Duodenal mucosa (tissue), 2 donors: ENCODE results near the gene ST6GAL2.

Experiments used
- H3K27ac ChIP-seq: one replicate; pipeline ENCODE4 v1.7.0; 2013; ENCODE audit warnings: low read depth, low read length
- H3K27me3 ChIP-seq, 2 donors: one replicate each; pipeline ENCODE4 v1.7.0; 2013; ENCODE audit warnings: low read length in 2 of 2, control low read depth in 1 of 2; ENCODE audit not compliant: insufficient read depth in 2 of 2, control insufficient read depth in 1 of 2
- H3K36me3 ChIP-seq, 2 donors: one replicate each; pipeline ENCODE4 v1.7.0; 2013; ENCODE audit warnings: low read length in 2 of 2, control low read depth in 1 of 2; ENCODE audit not compliant: insufficient read depth in 2 of 2, control insufficient read depth in 1 of 2
- H3K4me1 ChIP-seq, 2 donors: one replicate each; pipeline ENCODE4 v1.7.0; 2013; ENCODE audit warnings: low read length in 2 of 2, control low read depth in 1 of 2; ENCODE audit not compliant: insufficient read depth in 2 of 2, control insufficient read depth in 1 of 2
- H3K4me3 ChIP-seq, 2 donors: one replicate each; pipeline ENCODE4 v1.7.0; 2013; ENCODE audit warnings: low read length in 2 of 2, low read depth in 1 of 2
- H3K9ac ChIP-seq, 2 donors: one replicate each; pipeline ENCODE4 v1.7.0; 2013; ENCODE audit warnings: low read length in 2 of 2, low read depth in 1 of 2
- H3K9me3 ChIP-seq, 2 donors: one replicate each; pipeline ENCODE4 v1.7.0; 2013; ENCODE audit warnings: low read length in 2 of 2, control low read depth in 1 of 2; ENCODE audit not compliant: control insufficient read depth in 1 of 2

ST6GAL2 gene

DNA sequence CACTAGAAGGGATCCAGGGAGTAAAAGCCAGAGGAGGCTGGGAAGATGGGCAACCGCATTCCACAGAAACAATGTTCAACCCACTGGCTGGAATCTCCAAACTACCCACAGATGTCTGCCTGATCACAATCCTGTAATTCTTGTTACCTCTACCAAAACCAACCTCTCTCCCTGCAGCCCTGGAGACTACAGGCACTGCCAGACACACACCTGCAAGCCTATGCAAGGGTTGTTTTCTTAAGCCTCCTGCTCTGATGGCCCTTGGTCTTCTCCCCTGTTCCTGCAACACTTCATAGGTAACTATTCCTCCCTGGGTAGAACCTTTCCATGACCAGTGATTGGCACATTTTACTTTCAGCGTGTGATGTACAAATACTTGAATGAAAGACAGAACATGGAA is 21.9 kb downstream of the ST6GAL2 start:
- Histone ChIP-seq H3K9ac (no peak overlapping the region), H3K4me1 (no peaks in the 10 kb centered on the region), H3K27me3 (no peaks in the 10 kb centered on the region), H3K36me3 (no peaks in the 10 kb centered on the region), H3K4me3 (no peak overlapping the region), H3K9me3 (no peaks in the 10 kb centered on the region), H3K27ac (no peak overlapping the region)

DNA sequence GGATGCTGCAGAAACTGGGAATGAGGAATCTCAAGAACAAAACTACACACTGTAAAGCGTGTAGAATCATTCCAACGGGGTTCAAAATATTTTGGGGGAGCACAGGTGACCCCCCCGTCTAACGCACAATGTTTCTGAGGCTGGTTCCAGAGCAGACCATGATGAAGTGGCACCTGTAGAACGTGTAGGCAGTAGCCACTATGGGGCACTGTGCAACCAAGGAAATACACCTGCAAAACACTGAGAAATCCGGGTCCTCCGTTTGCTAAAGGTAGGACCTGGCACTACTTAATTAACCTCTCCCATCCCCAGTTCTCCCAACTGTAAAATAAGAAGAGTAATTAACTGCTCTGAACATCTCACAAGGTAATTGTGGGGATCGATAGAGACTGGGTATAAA is 22.6 kb downstream of the ST6GAL2 start:
- H3K27ac ChIP-seq = no peak overlapping the region
- H3K36me3 ChIP-seq = no peaks in the 10 kb centered on the region
- H3K9ac ChIP-seq = no peak overlapping the region
- no peak overlapping the region for H3K4me3 ChIP-seq
- H3K9me3 ChIP-seq = no peaks in the 10 kb centered on the region
- H3K27me3 ChIP-seq = no peaks in the 10 kb centered on the region
- H3K4me1 ChIP-seq = no peaks in the 10 kb centered on the region

DNA sequence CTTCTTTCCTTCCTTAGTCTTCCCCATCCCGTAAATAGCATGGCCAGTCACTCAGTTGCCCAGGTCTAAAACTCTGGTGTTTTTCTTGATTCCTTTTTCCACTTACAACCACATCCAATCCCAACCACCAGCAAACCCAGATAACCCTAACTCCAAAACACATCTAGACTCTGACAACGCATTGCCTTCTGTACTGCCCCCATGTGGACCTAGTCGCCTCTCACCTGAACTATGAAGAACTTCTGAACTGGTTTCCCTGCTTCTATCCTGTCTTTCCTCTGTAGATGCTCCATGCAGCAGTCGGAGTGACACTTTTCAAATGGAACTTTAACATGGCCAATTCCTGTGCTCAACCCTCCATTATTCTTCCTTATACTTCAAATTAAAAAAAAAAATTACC is 26.5 kb downstream of the ST6GAL2 start:
- no peaks in the 10 kb centered on the region for H3K9me3 ChIP-seq
- H3K27me3 ChIP-seq = no peaks in the 10 kb centered on the region
- no peak overlapping the region for H3K27ac ChIP-seq
- no peak overlapping the region for H3K4me3 ChIP-seq
- H3K9ac ChIP-seq = no peak overlapping the region
- no peaks in the 10 kb centered on the region for H3K36me3 ChIP-seq
- no peaks in the 10 kb centered on the region for H3K4me1 ChIP-seq

DNA sequence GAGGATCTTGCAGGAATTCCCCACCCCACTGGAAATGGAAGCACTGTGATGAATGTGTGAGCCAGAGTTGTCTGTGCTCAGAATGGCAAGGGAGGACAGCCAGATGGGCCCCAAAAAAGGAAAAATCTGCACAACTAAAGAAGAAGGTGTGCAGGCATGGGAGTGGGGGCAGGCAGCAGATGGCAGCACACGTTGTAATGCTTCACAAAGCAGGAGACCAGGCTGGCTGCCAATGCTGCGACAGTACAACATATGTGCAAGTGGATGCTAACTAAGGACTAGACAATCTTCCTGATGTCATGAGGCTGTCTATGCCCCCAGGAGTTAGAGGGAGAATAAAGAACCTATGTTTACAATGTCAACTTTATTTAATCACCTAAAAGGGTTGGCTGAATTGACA is 27.2 kb downstream of the ST6GAL2 start:
- no peaks in the 10 kb centered on the region for H3K9me3 ChIP-seq
- H3K27me3 ChIP-seq = no peaks in the 10 kb centered on the region
- no peak overlapping the region for H3K27ac ChIP-seq
- no peak overlapping the region for H3K9ac ChIP-seq
- H3K4me1 ChIP-seq = no peaks in the 10 kb centered on the region
- no peak overlapping the region for H3K4me3 ChIP-seq
- no peaks in the 10 kb centered on the region for H3K36me3 ChIP-seq

DNA sequence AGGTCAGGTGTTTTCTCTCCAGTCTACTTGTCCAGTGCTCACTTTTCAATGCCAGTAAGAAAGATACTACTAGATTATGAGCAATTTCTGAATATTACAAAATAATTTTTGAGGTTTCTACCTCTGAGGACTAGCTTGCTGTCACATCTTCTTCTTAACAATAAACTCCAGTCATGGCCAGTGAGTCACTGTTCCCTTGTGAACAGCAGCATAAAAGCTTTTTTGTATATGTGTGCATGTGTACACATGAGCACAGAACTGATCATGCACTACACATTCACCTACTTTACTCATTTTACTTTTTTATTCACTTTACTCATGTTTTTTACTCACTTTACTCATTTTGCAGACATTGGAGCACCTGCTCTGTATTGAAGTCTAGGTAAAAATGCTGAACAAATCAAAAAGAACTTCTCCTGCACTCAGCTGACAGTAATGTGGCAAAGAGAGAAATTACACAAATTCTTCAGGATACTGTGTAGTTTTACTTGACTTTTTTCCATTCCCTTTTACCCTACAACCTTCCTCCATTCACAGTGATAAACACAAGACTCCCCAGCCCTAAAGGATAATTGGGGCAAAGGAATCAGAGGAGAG is 28.0 kb downstream of the ST6GAL2 start:
- Histone ChIP-seq H3K27me3 (no peaks in the 10 kb centered on the region), H3K27ac (no peak overlapping the region), H3K9me3 (no peaks in the 10 kb centered on the region)

DNA sequence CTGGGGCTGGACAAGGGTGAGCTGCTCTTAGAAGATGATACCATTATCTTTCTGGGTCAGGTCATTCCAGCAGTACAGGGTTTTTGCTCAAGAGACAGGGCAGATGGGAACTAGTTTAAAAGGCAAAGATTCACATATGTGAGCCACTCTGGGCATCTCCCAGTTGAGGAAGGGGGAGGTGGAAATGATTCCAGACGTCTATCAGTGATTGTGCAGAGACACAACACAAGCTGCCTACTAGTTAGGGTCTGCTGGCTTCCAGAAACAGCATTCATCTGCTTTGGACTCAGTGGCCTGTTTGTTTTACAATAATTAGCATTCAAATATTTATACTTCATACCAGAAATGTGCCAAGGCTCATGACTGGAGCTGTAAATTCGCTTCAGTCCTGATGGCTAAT is 32.3 kb downstream of the ST6GAL2 start:
- no peak overlapping the region for H3K4me3 ChIP-seq
- H3K9ac ChIP-seq = no peak overlapping the region
- no peaks in the 10 kb centered on the region for H3K9me3 ChIP-seq
- H3K27me3 ChIP-seq = no peaks in the 10 kb centered on the region
- no peak overlapping the region for H3K27ac ChIP-seq
- H3K4me1 ChIP-seq = no peaks in the 10 kb centered on the region
- H3K36me3 ChIP-seq = no peaks in the 10 kb centered on the region

More for the DNA sequence above, 28.0 kb downstream of the ST6GAL2 start:
- H3K36me3 ChIP-seq = no peaks in the 10 kb centered on the region
- no peak overlapping the region for H3K4me3 ChIP-seq
- no peak overlapping the region for H3K9ac ChIP-seq
- no peaks in the 10 kb centered on the region for H3K4me1 ChIP-seq

DNA sequence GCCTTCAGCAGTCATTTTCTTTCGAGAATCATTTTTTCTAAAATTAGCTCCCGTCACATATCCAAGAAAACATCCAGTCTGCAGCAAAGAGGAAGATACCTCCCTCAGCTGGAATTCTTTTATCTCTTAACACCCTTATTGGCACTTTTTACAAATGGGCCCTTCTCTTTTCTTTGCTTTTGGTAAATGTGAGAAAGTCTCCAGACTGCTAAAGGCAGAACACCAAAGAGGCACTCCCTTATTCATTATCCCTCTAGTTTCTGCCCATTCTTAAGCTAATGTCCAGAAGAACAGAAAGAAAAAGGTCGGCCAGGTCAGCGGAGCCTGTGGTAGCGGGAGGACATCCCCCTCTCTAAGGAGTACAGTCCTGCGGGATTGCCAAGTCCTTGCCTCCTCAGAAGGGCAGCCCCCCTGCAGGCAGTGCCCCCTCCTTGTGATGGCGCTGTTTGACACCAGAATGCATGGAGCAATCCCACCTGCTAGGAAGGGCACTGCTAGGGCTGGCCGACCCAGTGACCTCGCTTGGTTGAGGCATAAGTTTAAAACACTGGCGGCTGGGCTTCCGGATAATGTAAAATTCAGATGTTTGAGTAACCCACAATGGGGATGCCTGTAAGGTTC is 34.0 kb downstream of the ST6GAL2 start:
- Histone ChIP-seq H3K36me3 (no peaks in the 10 kb centered on the region), H3K4me1 (no peaks in the 10 kb centered on the region), H3K4me3 (no peak overlapping the region), H3K27me3 (no peaks in the 10 kb centered on the region), H3K9me3 (no peaks in the 10 kb centered on the region), H3K9ac (no peak overlapping the region), H3K27ac (no peak overlapping the region)

DNA sequence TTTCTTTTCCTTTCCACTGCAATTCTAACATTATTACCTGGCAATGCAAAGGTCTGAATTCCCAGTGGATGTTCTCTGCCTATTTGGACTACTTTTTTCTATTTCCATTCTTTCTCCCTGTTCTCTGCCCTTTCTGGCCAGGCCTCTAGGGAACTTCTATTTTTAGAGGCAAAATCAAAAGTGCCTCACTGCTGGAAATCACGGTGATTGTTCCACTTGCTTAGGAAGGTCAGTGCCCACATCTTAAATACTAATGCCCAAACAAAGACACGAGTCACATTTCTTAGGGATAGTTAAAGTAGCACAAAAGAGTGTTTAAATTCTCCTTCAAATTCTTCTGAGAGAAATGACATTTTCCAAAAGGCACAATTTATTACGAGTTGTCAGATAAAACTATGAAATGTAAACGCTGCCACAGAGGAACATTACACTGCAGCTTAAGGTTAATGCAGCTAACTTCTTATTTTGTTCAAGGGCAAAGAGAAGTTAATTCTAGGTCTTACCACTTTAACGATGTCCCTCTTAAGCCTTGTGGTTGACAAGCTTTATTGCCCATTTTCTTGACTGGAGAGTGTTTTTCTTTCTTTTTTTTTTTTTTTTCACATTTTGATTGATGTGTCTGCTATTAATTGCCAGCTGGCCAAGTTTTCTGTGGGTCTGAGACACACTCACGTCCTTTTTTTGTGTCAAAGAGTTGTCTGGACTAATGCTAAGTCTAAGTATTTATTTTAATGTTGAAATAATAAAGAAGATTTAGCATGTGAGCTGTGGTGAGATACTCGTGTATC is 34.7 kb downstream of the ST6GAL2 start:
- H3K4me3 ChIP-seq = no peak overlapping the region
- H3K27me3 ChIP-seq = no peaks in the 10 kb centered on the region
- H3K9me3 ChIP-seq = no peaks in the 10 kb centered on the region
- no peak overlapping the region for H3K9ac ChIP-seq
- H3K36me3 ChIP-seq = no peaks in the 10 kb centered on the region
- no peaks in the 10 kb centered on the region for H3K4me1 ChIP-seq
- H3K27ac ChIP-seq = no peak overlapping the region

DNA sequence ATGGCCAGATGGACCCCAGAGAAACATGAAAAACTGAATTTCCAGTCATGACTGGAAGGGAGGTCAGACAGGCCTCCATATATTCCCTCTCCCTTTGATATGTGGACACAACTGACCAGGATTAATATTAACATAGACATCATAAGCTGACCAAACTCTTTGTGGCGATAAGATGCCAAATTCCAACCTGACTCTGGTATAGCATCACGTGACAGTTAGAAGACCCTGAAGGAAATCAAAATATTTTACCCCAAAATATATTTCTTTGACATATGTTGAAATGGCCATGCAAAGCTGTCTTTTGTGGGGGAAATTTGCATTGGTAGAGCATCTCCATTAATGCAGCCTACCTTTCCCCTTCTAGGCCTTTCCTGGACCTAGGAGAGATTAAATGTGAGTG is 36.7 kb downstream of the ST6GAL2 start:
- no peak overlapping the region for H3K9ac ChIP-seq
- no peaks in the 10 kb centered on the region for H3K27me3 ChIP-seq
- no peaks in the 10 kb centered on the region for H3K9me3 ChIP-seq
- no peaks in the 10 kb centered on the region for H3K36me3 ChIP-seq
- H3K4me1 ChIP-seq = no peaks in the 10 kb centered on the region
- no peak overlapping the region for H3K27ac ChIP-seq
- H3K4me3 ChIP-seq = no peak overlapping the region

DNA sequence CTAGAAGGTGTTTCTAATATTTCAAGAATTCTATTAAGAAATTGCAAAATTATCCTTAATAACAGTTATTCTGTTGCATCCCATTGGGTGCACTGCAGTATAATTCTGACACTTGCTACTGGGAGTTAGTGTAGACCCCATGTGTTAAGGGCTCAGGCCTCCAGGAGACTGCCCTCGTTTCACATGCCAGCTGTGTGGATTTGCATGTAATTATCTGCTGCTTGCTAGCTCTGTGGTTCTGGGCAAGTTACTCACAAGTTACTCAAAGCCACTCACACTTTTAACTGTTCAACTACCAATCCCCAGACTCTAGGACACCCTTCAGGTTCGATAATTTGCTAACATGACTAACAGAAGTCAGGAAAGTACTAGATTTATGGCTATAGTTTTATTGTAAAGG is 38.6 kb downstream of the ST6GAL2 start:
- H3K27ac ChIP-seq = no peak overlapping the region
- H3K9ac ChIP-seq = no peak overlapping the region
- no peaks in the 10 kb centered on the region for H3K36me3 ChIP-seq
- H3K9me3 ChIP-seq = no peaks in the 10 kb centered on the region
- H3K27me3 ChIP-seq = no peaks in the 10 kb centered on the region
- H3K4me3 ChIP-seq = no peak overlapping the region
- H3K4me1 ChIP-seq = no peaks in the 10 kb centered on the region
